Measurements from ENCODE around the gene TBCCD1.
"Not testable (repeated sequence)": the region's sequence is repeated elsewhere in the genome, so short reads cannot be mapped to it uniquely, and the experiment has no call there.

TBCCD1 gene

GRCh38 chr3:186594591-186595113 is 27.5 kb upstream of the TBCCD1 start:
- no peak for DNase-seq

GRCh38 chr3:186593862-186594261 is 26.7 kb upstream of the TBCCD1 start:
- DNase-seq, result no peak

GRCh38 chr3:186592682-186593081 is 25.5 kb upstream of the TBCCD1 start:
- no peak for DNase-seq

- no peak for DNase-seq
Observed at GRCh38 chr3:186590580-186591295, 23.6 kb upstream of the TBCCD1 start.

- DNase-seq, result peak in 1 of 2 donors; percentile 24
Observed at GRCh38 chr3:186589856-186590579, 22.9 kb upstream of the TBCCD1 start.

GRCh38 chr3:186589121-186589520 is 22.0 kb upstream of the TBCCD1 start:
- DNase-seq, result no peak

GRCh38 chr3:186588632-186589031 is 21.5 kb upstream of the TBCCD1 start:
- no peak for DNase-seq

- no peak for DNase-seq
Observed at GRCh38 chr3:186587183-186587582, 20.0 kb upstream of the TBCCD1 start.

GRCh38 chr3:186586245-186586644 is 19.1 kb upstream of the TBCCD1 start:
- not testable (repeated sequence) for DNase-seq

GRCh38 chr3:186583831-186584230 is 16.7 kb upstream of the TBCCD1 start:
- no peak for DNase-seq

GRCh38 chr3:186582541-186582940 is 15.4 kb upstream of the TBCCD1 start:
- DNase-seq, result no peak

- no peak for DNase-seq
Observed at GRCh38 chr3:186580785-186581184, 13.6 kb upstream of the TBCCD1 start.

- no peak for DNase-seq
Observed at GRCh38 chr3:186577521-186577920, 10.4 kb upstream of the TBCCD1 start.

- no peak for DNase-seq
Observed at GRCh38 chr3:186571644-186572013, 4.5 kb upstream of the TBCCD1 start.

- peak in 1 of 2 donors; percentile 16 for DNase-seq
Observed at GRCh38 chr3:186570941-186571643, 4.0 kb upstream of the TBCCD1 start.

GRCh38 chr3:186570096-186570940 is 3.2 kb upstream of the TBCCD1 start, which contains the start of gene DNAJB11:
TSS of gene DNAJB11 (plus strand) at chr3:186570720. CDS start at chr3:186570898, 178 bp downstream.
- peak; percentile 99 for DNase-seq

- no peak for DNase-seq
Observed at GRCh38 chr3:186569779-186570095, 2.6 kb upstream of the TBCCD1 start.

- not testable (repeated sequence) for DNase-seq
Observed at GRCh38 chr3:186569361-186569760, 2.2 kb upstream of the TBCCD1 start.

- DNase-seq, result no peak
Observed at GRCh38 chr3:186566772-186567071, 417 bp downstream of the TBCCD1 start.

- DNase-seq, result no peak
Observed at GRCh38 chr3:186564586-186564985, 2.6 kb downstream of the TBCCD1 start.

GRCh38 chr3:186552408-186553031 is 14.6 kb downstream of the TBCCD1 start:
- no peak for DNase-seq

- no peak for DNase-seq
Observed at GRCh38 chr3:186551387-186551786, 15.8 kb downstream of the TBCCD1 start.
